Activated naive CD4-positive, alpha-beta T cell treated with anti-CD3 and anti-CD28 coated beads, Interleukin-2, amount 50 U/mL, for 16 hours (primary cell): Measurements from ENCODE around the gene HVCN1.
"Not testable (repeated sequence)": the region's sequence is repeated elsewhere in the genome, so short reads cannot be mapped to it uniquely, and the experiment has no call there.

ENCODE experiments used
- DNase-seq: peaks from one replicate; pipeline ENCODE4 v3.0.0-alpha.2; 2020

HVCN1 gene, protein sequence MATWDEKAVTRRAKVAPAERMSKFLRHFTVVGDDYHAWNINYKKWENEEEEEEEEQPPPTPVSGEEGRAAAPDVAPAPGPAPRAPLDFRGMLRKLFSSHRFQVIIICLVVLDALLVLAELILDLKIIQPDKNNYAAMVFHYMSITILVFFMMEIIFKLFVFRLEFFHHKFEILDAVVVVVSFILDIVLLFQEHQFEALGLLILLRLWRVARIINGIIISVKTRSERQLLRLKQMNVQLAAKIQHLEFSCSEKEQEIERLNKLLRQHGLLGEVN

DNA sequence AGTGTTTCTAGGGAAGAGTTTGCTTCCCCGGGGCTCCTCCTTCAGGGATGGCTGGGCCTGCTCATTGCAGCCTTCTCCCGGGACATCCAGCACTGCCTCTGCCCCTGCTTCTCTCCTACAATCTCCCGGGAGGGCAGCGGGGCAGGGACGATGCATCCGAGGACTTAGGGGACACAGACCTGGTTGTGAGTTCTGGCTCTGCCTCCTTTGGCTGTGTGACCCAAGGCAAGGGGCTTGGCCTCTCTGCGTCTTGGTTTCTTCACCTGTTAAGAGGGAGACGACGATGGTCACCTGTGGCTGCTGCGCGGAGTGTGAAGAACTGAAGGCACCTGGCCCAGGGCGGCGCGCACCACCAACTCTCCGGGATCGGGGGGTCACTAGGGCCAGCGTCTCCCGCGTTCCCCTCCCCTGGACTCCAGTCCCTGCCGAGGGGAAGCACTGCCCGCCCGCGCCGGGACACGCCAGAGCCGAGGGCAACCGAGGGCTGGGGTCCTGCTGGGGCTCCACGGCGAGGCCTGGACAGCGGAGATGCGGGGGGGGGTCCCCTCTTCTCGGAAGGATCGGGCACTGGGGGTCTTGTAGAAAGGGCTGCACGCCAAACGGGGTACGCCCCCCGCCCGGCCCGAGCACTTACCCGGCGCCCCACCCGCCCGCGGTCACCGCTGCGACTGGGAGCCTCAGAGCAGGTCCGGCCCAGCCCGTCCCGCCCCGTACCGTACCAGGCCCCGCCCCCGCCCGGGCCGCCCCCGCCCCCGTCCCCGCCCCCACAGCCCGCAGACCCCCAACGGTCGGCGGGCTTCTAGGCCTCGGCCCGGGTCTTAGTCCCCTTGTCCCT lies at the start of gene HVCN1:
TSS of gene HVCN1 (minus strand) at position 670 of the 835 bp plus-strand sequence. CDS start 5,870 bp downstream, outside the sequence.
- DNase-seq = no peak

GRCh38 chr12:110737532-110737931 lies 48.6 kb upstream of the HVCN1 start:
- DNase-seq = no peak

DNA sequence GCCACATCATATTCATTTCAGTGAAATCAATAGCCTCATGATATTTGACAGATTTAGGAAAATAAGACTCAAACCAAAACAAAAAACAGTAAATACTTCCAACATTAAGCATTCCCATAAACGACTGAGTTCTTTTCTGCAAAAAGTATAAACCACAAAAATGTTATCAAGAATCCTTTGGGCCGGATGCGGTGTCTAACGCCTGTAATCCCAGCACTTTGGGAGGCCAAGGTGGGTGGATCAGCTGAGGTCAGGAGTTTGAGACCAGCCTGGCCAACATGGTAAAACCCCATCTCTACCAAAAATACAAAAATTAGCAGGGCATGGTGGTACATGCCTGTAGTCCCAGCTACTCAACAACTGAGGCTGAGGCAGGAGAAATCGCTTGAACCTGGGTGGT lies 48.1 kb upstream of the HVCN1 start:
- DNase-seq = not testable (repeated sequence)

DNA sequence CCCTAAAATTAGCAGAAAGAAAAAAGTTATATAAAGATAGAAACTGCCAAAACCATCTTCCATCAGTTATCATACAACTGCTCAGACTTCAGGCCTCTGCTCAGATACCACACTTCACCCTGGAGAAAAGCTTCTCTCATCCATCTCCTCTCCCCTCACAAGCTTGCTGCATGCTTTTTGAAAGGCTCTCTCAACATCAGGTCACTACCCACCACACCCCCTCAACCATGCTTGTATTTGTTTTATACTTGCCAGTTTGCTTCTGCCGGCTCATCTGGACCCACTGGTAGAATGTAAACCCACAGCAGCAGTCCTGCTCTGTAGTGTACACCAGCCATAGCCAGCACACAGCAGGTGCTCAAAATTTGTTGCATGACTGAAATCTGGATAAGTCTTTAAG lies 45.0 kb upstream of the HVCN1 start:
- DNase-seq = no peak

GRCh38 chr12:110733089-110733715 lies 44.3 kb upstream of the HVCN1 start:
- DNase-seq = no peak

DNA sequence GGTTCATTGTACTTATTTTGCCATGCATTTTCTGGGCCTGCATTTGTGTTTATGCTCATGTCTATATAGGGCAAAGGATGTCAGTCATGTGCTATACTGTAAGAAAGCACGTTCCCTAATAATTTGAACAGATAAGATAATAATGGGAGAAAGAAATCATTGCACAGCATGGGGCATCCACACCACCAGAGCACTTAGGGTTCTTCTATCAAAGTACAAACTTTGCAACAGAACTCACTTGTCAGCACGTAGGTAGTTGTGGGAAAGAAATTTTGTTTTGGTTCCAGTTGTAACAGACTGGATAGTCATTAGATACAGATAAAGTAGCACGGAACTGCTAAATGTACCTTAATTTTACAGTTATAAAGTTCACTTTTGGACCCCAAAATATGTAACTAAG lies 43.7 kb upstream of the HVCN1 start:
- DNase-seq = no peak

- no peak for DNase-seq
These were observed 42.6 kb upstream of the HVCN1 start for GRCh38 chr12:110731479-110731878.

DNA sequence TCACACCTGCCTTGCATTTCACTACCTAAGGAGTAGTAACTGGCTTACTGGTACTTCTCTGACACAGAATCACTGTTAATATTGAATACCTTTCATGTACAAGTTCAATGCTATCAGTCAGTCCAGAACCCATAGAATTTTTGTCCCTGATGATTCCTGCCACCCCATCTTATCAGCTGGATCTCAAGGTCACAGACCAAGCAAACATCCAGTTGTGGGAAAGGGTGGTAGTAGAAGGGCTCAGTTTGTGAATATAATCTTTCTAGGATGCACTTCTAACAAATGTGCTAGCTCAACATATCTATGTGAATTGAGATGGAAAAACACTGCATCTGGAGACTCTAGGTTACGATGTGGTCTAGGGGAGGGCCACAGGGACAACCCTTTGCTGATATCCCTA lies 39.7 kb upstream of the HVCN1 start:
- DNase-seq = no peak

GRCh38 chr12:110726708-110727369 lies 37.9 kb upstream of the HVCN1 start:
- no peak for DNase-seq

DNA sequence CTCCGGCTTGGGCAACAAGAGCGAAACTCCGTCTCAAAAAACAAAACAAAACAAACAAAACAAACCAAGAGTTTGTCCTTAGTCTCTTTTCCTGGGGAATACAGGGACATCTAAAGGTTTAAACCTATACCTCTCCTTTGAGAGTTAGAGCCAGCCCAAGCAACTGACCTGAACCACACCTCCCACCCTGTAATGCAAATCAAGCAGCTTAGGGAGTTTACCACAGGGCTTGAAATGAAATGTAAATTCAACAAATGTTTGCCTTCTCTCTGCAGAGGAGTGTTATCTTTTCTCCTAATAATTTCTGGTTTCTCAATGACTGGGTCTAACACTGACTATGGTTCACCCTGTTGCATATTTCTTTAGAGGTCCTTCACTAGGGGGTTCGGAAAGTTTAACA lies 37.1 kb upstream of the HVCN1 start:
- DNase-seq = no peak

DNA sequence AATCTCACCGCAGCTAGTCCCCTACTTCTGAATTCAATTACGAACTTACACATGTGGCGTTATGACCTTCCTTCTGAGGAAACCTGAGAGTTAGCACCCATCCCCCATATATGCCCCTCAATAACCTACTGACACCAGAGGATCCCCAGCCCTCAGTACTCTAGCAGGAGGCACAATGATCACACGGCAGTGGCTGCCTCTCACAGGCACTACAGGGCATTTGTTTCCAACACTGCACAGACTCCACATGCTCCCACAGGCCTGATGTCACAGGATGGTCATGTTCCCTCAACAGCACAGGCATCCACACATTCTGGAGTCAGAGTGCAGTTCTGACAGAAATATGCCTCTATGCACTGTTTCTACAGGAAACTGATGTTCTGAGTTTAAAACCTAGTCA lies 36.4 kb upstream of the HVCN1 start:
- no peak for DNase-seq

GRCh38 chr12:110722892-110723291 lies 34.0 kb upstream of the HVCN1 start:
- not testable (repeated sequence) for DNase-seq

GRCh38 chr12:110721570-110721969 lies 32.7 kb upstream of the HVCN1 start:
- DNase-seq = no peak

GRCh38 chr12:110720516-110720915 lies 31.6 kb upstream of the HVCN1 start:
- no peak for DNase-seq

DNA sequence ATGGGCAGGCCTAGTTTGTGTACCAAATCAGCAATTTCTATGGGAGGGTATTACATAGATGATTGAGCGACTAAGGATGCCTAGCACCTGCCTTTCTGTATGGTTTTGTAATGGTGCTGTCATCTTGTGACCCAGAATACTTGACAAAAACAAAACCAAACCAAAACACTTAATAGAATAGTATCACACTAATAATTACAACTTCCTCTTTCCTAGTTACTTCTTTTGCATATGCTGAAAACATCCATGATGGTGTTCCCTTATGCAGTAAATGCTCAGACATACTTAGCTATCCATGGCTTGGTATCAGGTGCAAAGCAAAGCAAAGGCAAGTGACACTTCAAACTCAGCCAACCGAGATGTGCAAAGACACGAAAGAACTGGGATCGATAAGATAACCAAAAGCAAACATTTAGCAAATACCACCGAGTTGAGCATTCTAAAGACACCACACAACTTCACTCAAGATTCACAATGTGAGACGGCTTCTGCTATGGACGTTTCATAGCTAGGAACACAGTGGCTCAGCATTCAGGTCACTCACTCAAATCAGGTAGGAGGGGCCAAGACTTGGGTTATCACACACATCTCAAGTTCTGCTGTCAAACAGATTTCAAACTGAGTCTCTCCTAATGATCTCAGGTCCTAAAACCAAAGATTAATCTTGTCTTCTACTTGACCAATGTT lies 29.4 kb upstream of the HVCN1 start:
- no peak for DNase-seq

DNA sequence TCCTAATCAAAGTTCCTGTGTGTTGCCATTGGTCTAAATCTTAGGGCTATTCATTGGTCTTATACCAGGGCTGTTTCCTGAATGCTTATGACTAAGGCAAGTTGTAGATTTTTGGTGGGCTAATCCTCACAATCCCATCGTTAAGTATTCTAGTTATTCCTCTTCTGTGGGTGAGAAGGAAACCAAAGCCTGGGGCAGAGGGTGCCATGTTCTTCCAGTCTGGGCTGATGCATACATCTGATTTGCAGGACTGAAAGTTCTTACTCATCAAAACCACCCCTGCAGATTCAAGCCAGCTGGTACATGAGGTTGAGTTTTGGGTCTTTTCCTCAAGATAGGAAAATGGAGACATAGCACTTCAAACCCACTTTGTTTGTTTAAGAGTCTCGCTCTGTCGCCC lies 28.1 kb upstream of the HVCN1 start:
- DNase-seq = no peak

- DNase-seq = no peak
These were observed 20.0 kb upstream of the HVCN1 start for GRCh38 chr12:110708917-110709316.

DNA sequence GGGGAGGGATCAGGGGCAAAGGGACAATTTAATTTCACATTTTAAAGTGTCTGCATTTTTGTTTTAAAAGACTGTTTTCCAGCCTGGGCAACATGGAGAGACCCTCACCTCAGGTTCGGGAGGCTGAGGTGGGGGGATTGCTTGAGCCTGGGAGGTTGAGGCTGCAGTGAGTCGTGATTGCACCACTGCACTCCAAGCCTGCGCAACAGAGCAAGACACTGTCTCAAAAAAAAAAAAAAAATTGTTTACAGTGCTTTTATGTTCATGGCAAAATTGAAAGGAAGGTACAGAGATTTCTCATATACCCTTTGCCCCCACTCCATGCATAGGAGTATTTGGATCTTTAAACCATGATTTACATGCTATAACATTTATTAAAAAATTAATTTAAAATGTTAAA lies 16.4 kb upstream of the HVCN1 start:
- no peak for DNase-seq

DNA sequence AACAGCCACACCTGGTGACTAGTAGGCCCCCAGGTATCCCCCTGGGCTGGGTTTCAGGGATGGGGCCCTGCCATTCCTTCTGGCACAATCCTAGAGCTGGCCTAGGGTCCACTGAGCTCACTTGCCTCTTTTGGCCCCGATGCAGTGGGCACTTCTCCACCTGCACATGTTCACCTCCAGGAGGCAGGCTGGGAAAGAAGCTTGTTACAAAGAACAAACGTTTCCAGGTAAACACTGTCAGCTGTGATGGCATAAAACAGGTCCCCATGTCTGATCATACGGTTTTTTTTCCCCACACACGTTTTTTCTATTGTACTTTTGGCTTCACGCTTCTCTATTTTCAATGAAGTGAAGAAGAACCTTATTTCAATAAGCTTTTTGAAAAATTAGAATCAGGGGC lies 15.8 kb upstream of the HVCN1 start:
- DNase-seq = no peak

- DNase-seq = no peak
These were observed 15.3 kb upstream of the HVCN1 start for GRCh38 chr12:110704231-110704630.

- no peak for DNase-seq
These were observed 13.2 kb upstream of the HVCN1 start for GRCh38 chr12:110702081-110702480.

GRCh38 chr12:110699591-110700445 lies 10.9 kb upstream of the HVCN1 start:
- no peak for DNase-seq
